Mesenchymal stem cell (in vitro differentiated cells and primary cell): ENCODE data around the gene RPS25.
"Not testable (repeated sequence)": the region's sequence is repeated elsewhere in the genome, so short reads cannot be mapped to it uniquely, and the experiment has no call there.

ENCODE experiments used
- DNase-seq: peaks from one replicate; pipeline ENCODE4 v3.0.0-alpha.2; 2013
- H2AFZ ChIP-seq: one replicate; pipeline ENCODE4 v1.6.1; 2013; ENCODE audit warnings: low read depth, mild to moderate bottlenecking, control low read depth, inconsistent platforms, low read length, moderate library complexity
- H2AK5ac ChIP-seq: 2 replicates; pipeline ENCODE4 v1.6.1; 2013; ENCODE audit warnings: low read length, moderate library complexity, mild to moderate bottlenecking, inconsistent platforms; ENCODE audit not compliant: severe bottlenecking
- H2BK120ac ChIP-seq: one replicate; pipeline ENCODE4 v1.6.1; 2013; ENCODE audit warnings: low read depth, mild to moderate bottlenecking, inconsistent platforms, low read length, moderate library complexity
- H2BK12ac ChIP-seq, 2 experiments: one replicate each; pipeline ENCODE4 v1.6.1; 2013; ENCODE audit warnings: inconsistent platforms in 2 of 2, low read length in 2 of 2, mild to moderate bottlenecking in 2 of 2, moderate library complexity in 2 of 2, control low read depth in 1 of 2
- H2BK15ac ChIP-seq: one replicate; pipeline ENCODE4 v1.6.1; 2013; ENCODE audit warnings: mild to moderate bottlenecking, low read depth, inconsistent platforms; ENCODE audit not compliant: poor library complexity, severe bottlenecking
- H2BK5ac ChIP-seq: 2 replicates; pipeline ENCODE4 v1.6.1; 2013; ENCODE audit warnings: low read depth, mild to moderate bottlenecking, low read length, control low read depth, inconsistent platforms; ENCODE audit not compliant: poor library complexity, severe bottlenecking
- H3K14ac ChIP-seq, 2 experiments: one replicate each; pipeline ENCODE4 v1.6.1; 2013; ENCODE audit warnings: inconsistent platforms in 2 of 2, low read length in 2 of 2, control low read depth in 1 of 2, mild to moderate bottlenecking in 1 of 2, moderate library complexity in 1 of 2
- H3K18ac ChIP-seq, 2 experiments: one replicate each; pipeline ENCODE4 v1.6.1; 2013; ENCODE audit warnings: inconsistent platforms in 2 of 2, low read length in 2 of 2, control low read depth in 1 of 2, low read depth in 1 of 2, mild to moderate bottlenecking in 1 of 2
- H3K23ac ChIP-seq, 2 experiments: one replicate each; pipeline ENCODE4 v1.6.1; 2013; ENCODE audit warnings: inconsistent platforms in 2 of 2, low read length in 2 of 2, mild to moderate bottlenecking in 2 of 2, moderate library complexity in 2 of 2, control low read depth in 1 of 2
- H3K27ac ChIP-seq: 2 replicates; pipeline ENCODE4 v1.5.1; 2013; ENCODE audit warnings: mild to moderate bottlenecking, moderate library complexity, low read length, control low read depth, inconsistent platforms; ENCODE audit not compliant: poor library complexity, severe bottlenecking
- H3K27me3 ChIP-seq, 2 experiments: 2 replicates each; pipeline versions ENCODE4 v1.6.1 to v1.7.0; 2013; ENCODE audit warnings: low read length in 2 of 2, mild to moderate bottlenecking in 2 of 2, moderate library complexity in 2 of 2, control low read depth in 1 of 2, inconsistent platforms in 1 of 2; ENCODE audit not compliant: control insufficient read depth in 1 of 2, insufficient read depth in 1 of 2
- H3K36me3 ChIP-seq, 2 experiments: 2 replicates each; pipeline versions ENCODE4 v1.6.1 to v1.7.0; 2013; ENCODE audit warnings: low read length in 2 of 2, control low read depth in 1 of 2, inconsistent platforms in 1 of 2, low read depth in 1 of 2, mild to moderate bottlenecking in 1 of 2; ENCODE audit not compliant: insufficient read depth in 2 of 2, control insufficient read depth in 1 of 2
- H3K4ac ChIP-seq, 2 experiments: one replicate each; pipeline ENCODE4 v1.6.1; 2013; ENCODE audit warnings: inconsistent platforms in 2 of 2, low read length in 2 of 2, mild to moderate bottlenecking in 2 of 2, moderate library complexity in 2 of 2, control low read depth in 1 of 2, low read depth in 1 of 2
- H3K4me1 ChIP-seq: 2 replicates; pipeline ENCODE4 v1.6.1; 2013; ENCODE audit warnings: low read depth, low read length, control low read depth; ENCODE audit not compliant: control insufficient read depth, insufficient read depth
- H3K4me2 ChIP-seq: 2 replicates; pipeline ENCODE4 v1.6.1; 2013; ENCODE audit warnings: low read length, mild to moderate bottlenecking, inconsistent platforms; ENCODE audit not compliant: poor library complexity, severe bottlenecking
- H3K4me3 ChIP-seq, 2 experiments: 2 replicates each; pipeline versions ENCODE4 v1.5.1 to v1.7.0; 2013; ENCODE audit warnings: low read length in 2 of 2, mild to moderate bottlenecking in 2 of 2, control low read depth in 1 of 2, low read depth in 1 of 2; ENCODE audit not compliant: insufficient read depth in 1 of 2
- H3K79me1 ChIP-seq: replicated peaks from 2 replicates; pipeline ENCODE4 v1.6.1; 2013; ENCODE audit warnings: mild to moderate bottlenecking, control low read depth, low read length, inconsistent platforms; ENCODE audit not compliant: poor library complexity, severe bottlenecking
- H3K9ac ChIP-seq: 2 replicates; pipeline ENCODE4 v1.7.0; 2013; ENCODE audit warnings: mild to moderate bottlenecking, low read length, moderate library complexity
- H3K9me3 ChIP-seq: 2 replicates; pipeline ENCODE4 v1.7.0; 2013; ENCODE audit warnings: mild to moderate bottlenecking, low read length; ENCODE audit not compliant: control insufficient read depth
- H4K8ac ChIP-seq: one replicate; pipeline ENCODE4 v1.6.1; 2013; ENCODE audit warnings: inconsistent platforms, mild to moderate bottlenecking, low read length, moderate library complexity
- H4K91ac ChIP-seq: one replicate; pipeline ENCODE4 v1.6.1; 2013; ENCODE audit warnings: mild to moderate bottlenecking, low read length, inconsistent platforms
- WGBS: methylation state at CpG from one replicate; pipeline ENCODE4 v1.1.7; 2013; ENCODE audit warnings: mixed read lengths; 5-methylcytosine and 5-hydroxymethylcytosine counted together

Gene RPS25

DNA sequence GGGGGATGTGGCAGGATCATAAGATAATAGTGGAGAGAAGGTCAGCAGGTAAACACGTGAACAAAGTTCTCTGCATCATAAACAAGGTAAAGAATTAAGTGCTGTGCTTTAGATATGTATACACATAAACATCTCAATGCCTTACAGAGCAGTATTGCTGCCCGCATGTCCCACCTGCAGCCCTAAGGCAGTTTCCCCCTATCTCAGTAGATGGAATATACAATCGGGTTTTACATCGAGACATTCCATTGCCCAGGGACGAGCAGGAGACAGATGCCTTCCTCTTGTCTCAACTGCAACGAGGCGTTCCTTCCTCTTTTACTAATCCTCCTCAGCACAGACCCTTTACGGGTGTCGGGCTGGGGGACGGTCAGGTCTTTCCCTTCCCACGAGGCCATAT is 21.3 kb upstream of the RPS25 start:
- not testable (repeated sequence) for H3K9ac ChIP-seq, H3K9me3 ChIP-seq, H2BK120ac ChIP-seq, H3K14ac ChIP-seq, H2BK15ac ChIP-seq, H2BK12ac ChIP-seq, H3K4ac ChIP-seq, H3K27me3 ChIP-seq, H3K27ac ChIP-seq, H3K79me1 ChIP-seq, H3K23ac ChIP-seq, DNase-seq, H3K4me3 ChIP-seq, H4K91ac ChIP-seq, H2AK5ac ChIP-seq, H3K18ac ChIP-seq, H2BK5ac ChIP-seq, H3K4me2 ChIP-seq, H4K8ac ChIP-seq, H2AFZ ChIP-seq, H3K4me1 ChIP-seq, H3K36me3 ChIP-seq
- WGBS = 51% methylated on average over 10 of the region's 11 CpGs

DNA sequence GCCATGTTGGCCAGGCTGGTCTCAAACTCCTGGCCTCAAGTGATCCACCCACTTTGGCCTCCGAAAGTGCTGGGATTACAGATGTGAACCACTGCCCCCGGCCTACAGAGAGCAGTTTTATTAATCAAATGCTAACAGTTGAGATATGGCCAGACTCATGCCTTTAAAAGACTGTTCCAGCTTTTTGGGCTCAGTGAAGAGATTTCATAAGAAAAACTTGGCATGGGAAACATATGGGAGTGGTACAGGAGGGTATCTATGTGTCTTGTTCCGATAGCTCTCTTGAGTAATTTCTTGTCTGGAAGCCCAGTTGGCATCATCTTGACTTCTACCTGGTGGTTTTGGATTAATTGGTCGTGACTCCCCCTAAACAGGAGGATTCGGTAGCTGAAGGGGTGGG is 20.7 kb upstream of the RPS25 start:
- Histone ChIP-seq H3K23ac (no peak overlapping the region), H3K9ac (no peak overlapping the region), H3K79me1 (no peaks in the 10 kb centered on the region), H2BK5ac (no peak overlapping the region), H2BK120ac (no peak overlapping the region), H4K8ac (no peak overlapping the region), H3K4me2 (no peak overlapping the region), H3K18ac (no peak overlapping the region), H2BK15ac (no peak overlapping the region), H3K27me3 (peaks cover 0 to 4% of the 10 kb centered on the region in 2 experiments), H3K27ac (no peak overlapping the region), H3K36me3 (no peaks in the 10 kb centered on the region), H2AFZ (no peak overlapping the region), H4K91ac (no peak overlapping the region), H3K4ac (no peak overlapping the region), H3K4me3 (no peak overlapping the region), H2BK12ac (no peak overlapping the region), H2AK5ac (no peak overlapping the region), H3K4me1 (no peaks in the 10 kb centered on the region), H3K9me3 (no peaks in the 10 kb centered on the region), H3K14ac (no peak overlapping the region)
- no peak for DNase-seq
- 98% methylated on average over 5 of the region's 5 CpGs for WGBS

DNA sequence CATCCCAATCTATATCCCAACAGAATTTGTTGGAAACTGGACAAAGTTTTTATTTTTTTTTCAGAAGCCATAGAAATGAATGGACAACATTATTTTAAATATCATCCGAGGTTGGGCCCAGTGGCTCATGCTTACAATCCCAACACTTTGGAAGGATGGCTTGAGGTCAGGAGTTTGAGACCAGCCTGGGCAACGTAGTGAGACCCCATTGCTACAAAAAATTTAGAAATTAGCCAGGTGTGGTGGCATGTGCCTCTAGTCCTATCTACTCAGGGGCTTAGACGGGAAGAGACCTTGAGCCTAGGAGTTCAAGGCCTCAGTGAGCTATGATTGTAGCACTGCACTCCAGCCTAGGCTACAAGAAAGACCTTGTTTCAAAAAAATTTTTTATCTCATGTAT is 16.7 kb upstream of the RPS25 start:
- no peak overlapping the region for H2AFZ ChIP-seq
- H4K8ac ChIP-seq = no peak overlapping the region
- H3K14ac ChIP-seq = no peak overlapping the region
- no peaks in the 10 kb centered on the region for H3K36me3 ChIP-seq
- DNase-seq = no peak
- H2BK120ac ChIP-seq = no peak overlapping the region
- no peak overlapping the region for H2BK5ac ChIP-seq
- H3K9ac ChIP-seq = no peak overlapping the region
- peaks cover 2% of the 10 kb centered on the region for H3K79me1 ChIP-seq
- no peak overlapping the region for H3K23ac ChIP-seq
- no peak overlapping the region for H3K4me2 ChIP-seq
- no peak overlapping the region for H3K27ac ChIP-seq
- no peak overlapping the region for H2BK15ac ChIP-seq
- no peaks in the 10 kb centered on the region for H3K9me3 ChIP-seq
- no peak overlapping the region for H3K4ac ChIP-seq
- no peak overlapping the region for H3K4me3 ChIP-seq
- peaks cover 0 to 4% of the 10 kb centered on the region in 2 experiments for H3K27me3 ChIP-seq
- WGBS = 90% methylated on average over 3 of the region's 3 CpGs
- peaks cover 3% of the 10 kb centered on the region for H3K4me1 ChIP-seq
- no peak overlapping the region for H4K91ac ChIP-seq
- no peak overlapping the region for H2AK5ac ChIP-seq
- H3K18ac ChIP-seq = no peak overlapping the region
- H2BK12ac ChIP-seq = no peak overlapping the region

DNA sequence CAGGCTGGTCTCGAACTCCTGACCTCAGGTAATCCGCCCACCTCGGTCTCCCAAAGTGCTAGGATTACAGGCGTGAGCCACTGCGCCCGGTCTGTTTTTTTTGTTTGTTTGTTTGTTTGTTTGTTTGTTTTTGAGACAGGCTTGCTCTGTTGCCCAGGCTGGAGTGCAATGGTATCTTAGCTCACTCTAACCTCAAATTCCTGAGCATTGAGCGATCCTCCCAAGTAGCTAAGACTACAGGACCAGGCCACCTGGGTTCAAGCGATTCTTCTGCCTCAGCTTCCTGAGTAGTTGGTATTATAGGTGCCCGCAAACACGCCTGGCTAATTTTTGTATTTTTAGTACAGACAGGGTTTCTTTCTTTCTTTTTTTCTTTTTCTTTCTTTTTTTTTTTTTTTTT is 15.3 kb upstream of the RPS25 start:
- not testable (repeated sequence) for H3K27me3 ChIP-seq, H2BK5ac ChIP-seq, H3K9me3 ChIP-seq, H4K8ac ChIP-seq, DNase-seq, H3K27ac ChIP-seq, H2BK120ac ChIP-seq, H3K23ac ChIP-seq, H2BK15ac ChIP-seq, H4K91ac ChIP-seq, H2BK12ac ChIP-seq, H3K4ac ChIP-seq, H2AFZ ChIP-seq, H3K36me3 ChIP-seq, H3K79me1 ChIP-seq, H3K9ac ChIP-seq, H3K18ac ChIP-seq, H2AK5ac ChIP-seq, H3K4me3 ChIP-seq, H3K4me2 ChIP-seq, H3K14ac ChIP-seq
- WGBS = 73% methylated on average over 7 of the region's 10 CpGs
- H3K4me1 ChIP-seq = peaks cover 15% of the 10 kb centered on the region
